Suppressor macrophage treated with lipopolysaccharide for 4 hours (primary cell): ENCODE results near the gene FLT3.

Source experiments
- DNase-seq: peaks from one replicate; pipeline ENCODE4 v3.0.0-alpha.2; 2020

Gene FLT3

DNA sequence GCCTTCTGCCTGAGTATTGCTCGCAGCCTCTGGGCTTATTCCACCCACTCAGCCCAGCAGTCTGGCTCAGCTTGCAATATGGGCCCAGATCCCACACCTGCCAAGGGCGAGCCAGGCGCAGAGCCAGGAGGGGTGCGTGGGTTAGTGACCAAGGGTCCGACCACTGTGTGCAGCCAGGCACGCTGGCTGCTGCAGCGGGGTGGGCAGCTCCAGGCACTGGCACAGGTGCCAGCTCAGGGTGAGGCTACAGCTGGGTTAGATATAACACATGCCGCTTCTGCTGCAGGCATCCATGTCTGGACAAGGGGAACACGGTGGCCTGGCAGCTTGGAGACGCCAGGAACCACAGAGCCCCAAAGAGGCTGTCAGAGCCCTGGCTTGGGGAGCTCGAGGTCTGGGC is 99.3 kb downstream of the FLT3 start:
- DNase-seq, result no peak

GRCh38 chr13:28000567-28000966 is 99.8 kb downstream of the FLT3 start:
- no peak for DNase-seq

DNA sequence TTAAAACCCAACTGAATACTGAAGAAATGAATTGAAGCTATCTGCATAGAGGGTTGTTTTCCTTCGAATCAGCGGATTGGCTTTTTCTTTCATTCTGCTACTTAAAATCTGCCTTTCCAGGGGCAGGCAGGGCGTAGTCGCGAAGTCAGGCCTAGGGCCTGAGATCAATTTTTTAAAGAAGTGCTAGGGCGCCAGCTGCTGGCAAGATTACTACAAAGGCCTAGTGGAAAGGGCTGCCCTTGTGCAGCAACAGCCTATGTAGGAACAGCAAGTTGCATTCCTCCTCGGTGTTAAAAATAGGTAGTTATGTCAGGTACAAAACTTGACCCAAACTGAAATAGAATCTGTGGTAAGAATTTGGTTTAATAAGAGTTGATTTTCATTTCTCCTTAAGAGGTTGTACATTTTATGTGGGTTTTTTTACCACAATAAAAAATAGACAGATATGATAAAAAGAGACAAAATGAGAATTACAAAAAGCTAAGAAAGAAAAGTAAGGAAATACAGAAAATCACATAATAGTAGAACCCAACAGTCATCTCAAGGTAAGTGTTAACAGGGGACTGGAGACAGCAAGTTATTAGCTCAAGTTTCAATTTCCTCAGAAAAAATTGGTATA is 102.4 kb downstream of the FLT3 start:
- peak; percentile 40 for DNase-seq

DNA sequence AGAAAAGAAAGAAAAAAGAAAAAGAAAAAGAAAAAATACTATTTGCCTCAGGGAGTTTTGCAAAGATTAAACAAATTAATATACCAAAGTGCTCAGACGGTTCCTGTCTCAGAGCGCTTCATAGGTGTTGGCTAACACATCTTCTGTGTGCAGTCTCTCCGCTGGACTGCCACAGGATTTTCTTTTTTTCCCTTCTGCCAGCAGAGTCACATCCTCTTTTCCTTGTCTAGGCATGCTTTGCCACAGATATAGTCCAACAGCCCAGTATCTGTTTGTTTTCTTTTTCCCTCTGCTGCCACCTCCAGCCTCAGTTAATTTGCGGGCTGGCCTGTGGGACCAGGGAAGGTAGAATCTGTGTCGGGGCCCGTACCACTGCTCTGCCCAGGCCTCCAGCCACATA is 108.5 kb downstream of the FLT3 start:
- DNase-seq, result no peak

DNA sequence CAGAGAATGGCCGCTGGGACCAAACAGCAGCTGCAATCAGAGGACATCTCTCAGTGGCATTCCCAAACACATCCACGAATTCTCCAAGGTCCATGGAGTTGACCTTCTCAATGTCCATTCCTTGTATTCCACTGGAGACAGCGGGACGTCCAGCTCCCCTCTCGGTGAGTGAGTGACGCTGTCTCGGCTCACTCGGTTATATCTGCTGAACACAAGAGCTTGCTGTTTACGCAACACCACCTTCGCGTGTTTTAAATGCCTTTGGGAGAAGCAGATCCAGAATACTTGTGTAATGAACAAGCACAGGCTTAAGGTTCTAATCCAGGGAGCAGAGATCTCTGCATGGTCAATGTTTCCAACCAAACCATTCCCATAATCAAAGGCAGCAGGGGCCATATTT is 111.9 kb downstream of the FLT3 start, which contains the start of gene URAD:
Gene URAD (minus strand): TSS at position 174 of the 400 bp plus-strand sequence. CDS start 56 bp downstream, at position 118.
- DNase-seq, result no peak

DNA sequence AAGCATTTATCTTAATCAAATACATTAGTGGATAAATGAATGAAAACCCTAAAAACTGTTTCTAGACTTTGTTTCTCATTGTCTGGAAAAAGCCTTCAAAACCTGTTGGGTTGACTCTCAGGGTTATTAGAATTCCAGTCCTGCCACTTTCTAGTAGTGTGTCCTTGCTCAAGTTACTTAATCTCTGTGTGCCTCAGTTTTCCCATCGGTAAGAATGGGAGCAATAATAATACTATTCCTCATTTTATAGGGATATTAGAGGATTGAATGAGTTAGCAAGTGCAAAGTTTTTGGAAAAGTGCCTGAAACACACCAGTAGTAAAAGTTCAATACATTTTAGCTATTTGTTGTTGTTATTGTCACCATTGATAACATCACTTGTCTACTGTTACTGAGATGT is 114.8 kb downstream of the FLT3 start:
- DNase-seq, result no peak

DNA sequence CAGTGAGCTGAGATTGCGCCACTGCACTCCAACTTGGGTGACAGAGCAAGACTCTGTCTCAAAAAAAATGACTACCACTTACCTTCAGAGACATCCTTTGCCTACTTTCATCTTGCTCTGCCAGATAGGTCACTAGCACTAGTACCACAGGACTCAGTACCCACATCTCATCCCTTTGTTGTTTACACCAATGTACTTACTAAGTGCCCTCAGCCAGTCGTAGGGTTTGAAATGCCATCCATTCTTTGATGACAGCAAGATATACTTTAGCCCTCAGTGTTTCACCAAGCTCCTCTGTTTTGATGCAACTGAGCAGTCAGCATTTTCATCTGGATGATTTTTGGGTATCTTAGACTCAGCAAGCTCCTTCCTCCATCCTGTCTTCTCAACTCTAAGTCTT is 118.0 kb downstream of the FLT3 start:
- no peak for DNase-seq

- DNase-seq, result no peak
Observed at GRCh38 chr13:27981006-27981708, 119.2 kb downstream of the FLT3 start.

DNA sequence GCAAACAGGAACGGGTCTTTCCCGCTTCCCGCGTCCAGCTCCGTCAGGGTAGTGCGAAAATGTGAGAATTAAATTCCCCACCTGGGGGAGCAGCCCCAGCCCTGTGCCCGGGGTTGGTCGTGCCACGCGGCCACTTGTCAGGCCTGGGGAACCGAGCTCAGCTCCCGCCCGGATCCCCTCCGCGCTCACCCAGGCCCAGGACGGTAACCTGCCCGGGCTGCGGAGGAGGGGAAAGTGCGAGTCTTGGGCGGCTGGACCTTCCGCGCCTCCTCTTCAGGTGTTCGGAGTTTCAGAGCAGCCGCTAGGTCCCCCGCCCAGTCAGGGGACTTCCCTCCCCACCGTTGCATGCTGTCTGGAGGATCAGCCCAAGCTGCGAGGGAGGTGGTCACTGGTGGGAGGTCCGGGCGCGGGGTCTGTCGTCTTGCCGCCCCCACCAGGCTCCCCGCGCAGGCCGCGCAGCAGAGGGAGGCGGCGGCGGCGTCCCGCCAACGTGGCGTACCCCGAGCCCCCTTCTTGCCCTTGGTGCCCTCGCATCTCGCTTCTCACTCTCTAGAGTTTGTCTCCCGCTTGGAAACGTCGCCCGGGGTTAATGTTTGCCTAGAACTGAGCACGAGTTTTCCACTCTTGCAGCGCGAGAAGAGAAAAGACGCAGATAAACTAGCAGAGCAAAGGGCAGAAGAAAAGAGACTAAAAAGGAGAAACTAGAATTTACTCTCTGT is 119.9 kb downstream of the FLT3 start:
- DNase-seq, result no peak

DNA sequence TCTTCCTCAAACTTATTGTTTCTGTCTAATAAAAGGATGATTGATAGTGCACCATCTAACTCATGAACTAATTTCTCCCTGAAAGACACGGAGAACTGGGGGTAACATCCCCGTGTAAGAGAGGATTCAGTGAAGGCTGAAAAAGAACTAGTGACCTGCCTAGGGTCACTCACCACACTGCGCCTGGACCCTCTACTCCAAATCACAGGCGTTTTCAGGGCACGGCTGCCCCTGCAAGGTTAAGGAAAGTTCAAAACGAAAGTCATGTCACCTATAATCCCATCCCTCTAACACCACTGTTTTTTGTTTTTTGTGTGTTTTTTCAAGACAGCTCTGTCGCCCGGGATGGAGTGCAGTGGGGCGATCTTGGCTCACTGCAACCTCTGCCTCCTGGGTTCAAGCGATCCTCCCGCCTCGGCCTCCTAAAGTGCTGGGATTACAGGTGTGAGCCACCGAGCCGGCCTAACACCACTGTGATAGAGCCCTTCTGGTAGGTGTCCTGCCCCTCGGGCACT is 120.6 kb downstream of the FLT3 start:
- no peak for DNase-seq

DNA sequence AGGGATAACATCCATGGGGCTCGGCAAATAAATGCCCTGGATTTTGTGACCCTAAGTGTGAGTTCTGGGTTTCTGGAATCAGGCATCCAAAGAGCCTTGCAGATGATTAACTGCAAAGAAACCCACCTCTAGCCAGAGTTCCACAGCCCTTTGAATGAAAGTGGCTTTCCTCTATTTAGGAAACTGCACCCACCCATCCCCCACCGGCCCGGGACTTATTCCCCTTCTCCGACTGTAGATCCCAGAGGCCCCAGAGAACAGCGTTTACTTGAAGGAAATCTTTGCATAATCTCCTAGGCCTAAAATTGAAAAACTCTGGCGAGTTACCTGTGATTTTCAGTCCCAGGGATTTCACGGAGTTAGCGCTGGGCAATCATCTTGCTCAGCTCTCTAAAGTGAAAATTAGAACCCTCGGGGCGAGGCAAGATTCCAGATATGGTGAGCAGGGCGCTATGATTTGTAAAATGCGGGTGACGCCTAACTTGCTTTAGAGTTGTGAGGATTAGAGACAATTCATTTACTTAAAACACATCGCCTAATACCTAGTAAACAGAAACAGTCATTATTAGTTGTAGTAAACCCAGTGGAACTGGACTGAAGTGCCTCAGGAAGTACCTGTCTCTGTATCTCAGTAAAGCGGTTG is 121.3 kb downstream of the FLT3 start:
- DNase-seq, result no peak

DNA sequence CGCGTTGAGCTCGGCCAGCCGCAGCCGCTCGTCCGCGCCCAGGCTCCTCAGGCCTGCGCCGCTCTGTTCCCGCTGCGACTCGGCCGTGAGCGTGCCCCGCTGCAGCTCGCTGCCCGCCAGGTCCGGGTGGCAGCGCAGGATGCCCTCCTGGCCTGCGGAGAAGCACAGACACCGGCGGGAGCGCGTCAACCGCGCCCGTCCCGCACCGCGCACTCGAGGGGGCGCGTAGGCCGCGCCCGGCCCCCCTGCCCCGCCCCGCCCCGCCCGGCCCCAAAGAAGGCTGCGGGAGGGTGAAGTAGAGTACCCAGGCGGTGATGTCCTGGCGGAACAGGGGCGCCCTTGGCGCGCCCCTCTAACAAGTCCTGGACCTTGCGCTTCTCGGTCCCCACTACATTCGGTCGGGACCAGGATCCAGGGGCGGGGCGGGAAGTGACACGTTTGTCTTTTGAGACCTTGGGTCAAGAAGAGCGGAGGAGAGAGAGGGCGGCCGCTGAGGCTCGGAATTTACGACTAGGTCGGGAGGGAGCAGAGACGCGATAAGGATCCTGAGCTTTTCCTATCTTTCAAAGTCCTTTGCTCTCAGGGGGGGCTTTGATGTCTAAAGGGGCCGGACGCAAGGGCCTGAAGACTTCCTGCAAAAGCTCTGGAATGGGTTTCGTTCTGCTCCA is 121.9 kb downstream of the FLT3 start:
- no peak for DNase-seq

DNA sequence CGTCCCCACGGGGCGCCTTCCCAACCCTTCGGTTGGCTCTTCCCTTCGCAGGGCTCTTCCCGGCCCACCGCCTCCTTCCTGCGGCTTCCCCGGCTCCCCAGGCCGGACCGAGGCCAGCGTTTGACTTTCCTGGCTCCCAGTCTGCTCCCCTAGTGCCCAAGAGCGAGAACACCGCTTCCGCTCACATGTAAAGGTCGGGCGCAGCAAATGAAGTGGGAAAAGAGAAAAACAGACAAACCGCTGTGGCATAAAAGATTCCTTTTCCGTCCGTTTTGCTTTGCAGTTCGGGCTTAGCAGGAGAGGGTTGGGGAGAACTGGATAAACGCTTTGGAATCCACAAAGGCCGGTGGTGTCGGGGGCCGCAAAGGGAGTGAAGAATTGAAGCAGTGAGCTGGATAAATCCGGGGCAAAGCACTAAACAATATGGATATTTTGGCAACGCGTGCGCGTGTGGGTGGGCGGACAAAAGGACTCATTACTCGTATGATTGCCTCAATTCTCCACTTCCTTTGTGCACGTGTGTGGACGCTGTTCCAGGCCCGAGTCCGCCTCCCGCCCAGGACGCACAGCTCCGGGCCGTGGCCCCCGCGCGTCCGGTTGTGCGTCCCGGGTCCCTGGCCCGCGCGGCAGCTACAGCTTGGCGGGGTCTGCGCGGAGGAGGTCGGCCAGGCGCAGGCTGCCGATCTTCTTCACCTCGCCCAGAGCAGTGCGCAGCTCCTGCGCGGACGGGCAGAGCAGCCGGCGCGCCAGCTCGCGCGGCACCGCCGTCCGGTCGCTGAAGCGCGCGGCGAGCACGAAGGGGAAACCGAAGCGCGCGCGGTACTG is 122.7 kb downstream of the FLT3 start:
- no peak for DNase-seq

DNA sequence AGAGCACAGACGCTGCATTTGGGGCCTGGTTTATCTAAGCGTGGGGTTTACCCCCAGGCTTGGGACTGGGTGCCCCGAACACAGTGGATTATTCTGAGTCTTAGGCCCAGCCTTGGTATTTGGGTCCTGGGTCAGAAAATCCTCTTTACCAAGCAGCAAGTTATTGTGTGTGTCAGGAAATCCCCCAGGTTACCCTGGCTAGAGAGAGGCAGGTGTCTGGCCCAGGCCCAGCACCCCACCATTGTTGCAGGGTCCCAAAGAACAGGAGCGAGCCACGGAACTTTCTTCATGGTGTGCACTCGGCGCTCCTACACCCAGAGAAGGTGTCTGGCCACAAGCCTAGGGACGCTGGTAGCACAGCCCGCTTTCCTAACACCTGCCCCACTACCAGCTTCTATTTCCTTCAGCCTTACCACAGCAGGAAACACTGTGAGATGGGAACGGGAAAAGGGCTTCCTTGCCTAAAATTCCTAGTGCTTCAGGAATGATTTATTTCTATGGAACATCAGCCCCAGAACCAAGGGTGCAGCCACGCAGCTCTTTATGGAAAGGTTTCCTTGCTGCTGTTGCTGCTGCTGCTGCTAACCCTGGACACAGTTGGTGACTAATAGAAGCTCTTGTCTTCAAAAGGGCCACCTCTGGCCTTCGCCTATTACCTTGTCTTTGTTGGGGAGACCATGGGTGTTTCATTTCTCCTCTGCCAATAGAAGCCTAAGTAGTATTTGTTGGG is 123.8 kb downstream of the FLT3 start:
- no peak for DNase-seq

GRCh38 chr13:27975564-27976361 is 124.6 kb downstream of the FLT3 start:
- DNase-seq, result no peak

- no peak for DNase-seq
Observed at GRCh38 chr13:27973961-27974662, 126.3 kb downstream of the FLT3 start.

- no peak for DNase-seq
Observed at GRCh38 chr13:27973291-27973690, 127.1 kb downstream of the FLT3 start.

GRCh38 chr13:27972478-27972820 is 127.9 kb downstream of the FLT3 start:
- no peak for DNase-seq

- no peak for DNase-seq
Observed at GRCh38 chr13:27971776-27972477, 128.4 kb downstream of the FLT3 start.
